Measurements from ENCODE around the gene MAGI3. TPM values are rescaled to one million over a fixed set of nuclear protein-coding genes. Genes with fewer than 3 reads are reported as not detected.

Gene MAGI3
- total RNA-seq, 2 experiments from 2014 or later = 4.7 to 7.8 TPM

DNA sequence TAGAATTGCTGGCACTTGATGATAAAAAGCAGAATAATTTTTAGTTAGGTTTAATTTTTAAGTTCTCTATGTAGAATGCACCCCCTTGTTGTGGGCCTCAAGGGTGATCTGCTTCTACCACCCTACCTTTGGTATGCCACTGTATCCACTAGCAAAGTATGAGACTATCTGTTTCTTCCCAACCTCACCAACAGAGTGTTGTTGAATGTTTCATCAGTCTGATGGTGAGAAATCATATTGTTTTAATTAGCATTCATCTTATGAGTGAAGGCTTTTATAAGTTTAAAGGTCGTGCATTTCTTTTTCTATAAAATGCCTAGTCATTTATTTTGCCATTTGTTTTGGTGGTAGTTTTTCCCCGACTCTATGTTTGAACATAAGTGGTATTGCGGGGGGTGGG, 141.0 kb downstream of the MAGI3 start:
- intact Hi-C loops (cut with micrococcal nuclease; ENCODE audit: unreplicated experiment) = no loop called here
- ChIA-PET CTCF (ENCODE audit: unreplicated experiment) (no interaction called here), POLR2A (no interaction called here)
- H2AFZ ChIP-seq (ENCODE audit: low read length) = no peak overlapping the region
- no peak overlapping the region for H3K4me2 ChIP-seq (ENCODE audit: low read length)
- no peaks in the 10 kb centered on the region for H3K36me3 ChIP-seq (ENCODE audit: insufficient read depth, low read length)
- H4K20me1 ChIP-seq (ENCODE audit: insufficient read depth, low read length) = no peaks in the 10 kb centered on the region
- no peak overlapping the region for H3K27ac ChIP-seq (ENCODE audit: low read depth, low read length, poor library complexity, severe bottlenecking)
- no peaks in the 10 kb centered on the region for H3K9me3 ChIP-seq (ENCODE audit: low read length)
- no peaks in the 10 kb centered on the region for H3K4me1 ChIP-seq (ENCODE audit: insufficient read depth, low read length, poor library complexity, severe bottlenecking)
- TF ChIP-seq EZH2phosphoT487 (IDR thresholded peaks at IDR 0.05; ENCODE audit: borderline replicate concordance, low read depth, low read length) = no peak
- TF ChIP-seq, protein P1, sequence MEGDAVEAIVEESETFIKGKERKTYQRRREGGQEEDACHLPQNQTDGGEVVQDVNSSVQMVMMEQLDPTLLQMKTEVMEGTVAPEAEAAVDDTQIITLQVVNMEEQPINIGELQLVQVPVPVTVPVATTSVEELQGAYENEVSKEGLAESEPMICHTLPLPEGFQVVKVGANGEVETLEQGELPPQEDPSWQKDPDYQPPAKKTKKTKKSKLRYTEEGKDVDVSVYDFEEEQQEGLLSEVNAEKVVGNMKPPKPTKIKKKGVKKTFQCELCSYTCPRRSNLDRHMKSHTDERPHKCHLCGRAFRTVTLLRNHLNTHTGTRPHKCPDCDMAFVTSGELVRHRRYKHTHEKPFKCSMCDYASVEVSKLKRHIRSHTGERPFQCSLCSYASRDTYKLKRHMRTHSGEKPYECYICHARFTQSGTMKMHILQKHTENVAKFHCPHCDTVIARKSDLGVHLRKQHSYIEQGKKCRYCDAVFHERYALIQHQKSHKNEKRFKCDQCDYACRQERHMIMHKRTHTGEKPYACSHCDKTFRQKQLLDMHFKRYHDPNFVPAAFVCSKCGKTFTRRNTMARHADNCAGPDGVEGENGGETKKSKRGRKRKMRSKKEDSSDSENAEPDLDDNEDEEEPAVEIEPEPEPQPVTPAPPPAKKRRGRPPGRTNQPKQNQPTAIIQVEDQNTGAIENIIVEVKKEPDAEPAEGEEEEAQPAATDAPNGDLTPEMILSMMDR (conservative IDR thresholded peaks at IDR 0.05; ENCODE audit: low read length) = no peak
- no peaks in the 10 kb centered on the region for H3K9me2 ChIP-seq (ENCODE audit: insufficient read depth, low read length)
- DNase-seq (ENCODE audit: low spot score) = no peak
- no TSS peak for BruUV-seq (replicated peaks)
- H3K79me2 ChIP-seq (ENCODE audit: insufficient read depth, low read depth, low read length) = no peaks in the 10 kb centered on the region
- no peak overlapping the region for H3K4me3 ChIP-seq (ENCODE audit: low read depth, low read length, poor library complexity, severe bottlenecking)

DNA sequence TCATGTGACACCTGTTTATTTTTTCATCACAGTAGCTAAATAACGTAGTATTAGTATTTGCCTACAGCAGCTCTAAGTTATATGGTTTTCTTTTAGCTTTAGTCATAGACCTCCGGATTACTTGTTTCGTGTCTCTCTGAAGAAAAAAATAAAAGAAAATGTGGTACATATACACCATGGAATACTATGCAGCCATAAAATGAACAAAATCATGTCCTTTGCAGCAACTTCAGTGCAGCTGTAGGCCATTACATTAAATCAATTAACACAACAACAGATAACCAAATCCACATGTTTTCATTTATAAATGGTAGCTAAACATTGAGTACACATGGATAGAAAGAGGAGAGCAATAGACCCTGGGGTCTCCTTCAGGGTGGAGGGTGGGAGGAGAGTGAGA, 142.7 kb downstream of the MAGI3 start:
- Histone ChIP-seq H3K4me1 (ENCODE audit: insufficient read depth, low read length, poor library complexity, severe bottlenecking) (no peaks in the 10 kb centered on the region), H3K27ac (ENCODE audit: low read depth, low read length, poor library complexity, severe bottlenecking) (no peak overlapping the region)
- no TSS peak for BruUV-seq (replicated peaks)

DNA sequence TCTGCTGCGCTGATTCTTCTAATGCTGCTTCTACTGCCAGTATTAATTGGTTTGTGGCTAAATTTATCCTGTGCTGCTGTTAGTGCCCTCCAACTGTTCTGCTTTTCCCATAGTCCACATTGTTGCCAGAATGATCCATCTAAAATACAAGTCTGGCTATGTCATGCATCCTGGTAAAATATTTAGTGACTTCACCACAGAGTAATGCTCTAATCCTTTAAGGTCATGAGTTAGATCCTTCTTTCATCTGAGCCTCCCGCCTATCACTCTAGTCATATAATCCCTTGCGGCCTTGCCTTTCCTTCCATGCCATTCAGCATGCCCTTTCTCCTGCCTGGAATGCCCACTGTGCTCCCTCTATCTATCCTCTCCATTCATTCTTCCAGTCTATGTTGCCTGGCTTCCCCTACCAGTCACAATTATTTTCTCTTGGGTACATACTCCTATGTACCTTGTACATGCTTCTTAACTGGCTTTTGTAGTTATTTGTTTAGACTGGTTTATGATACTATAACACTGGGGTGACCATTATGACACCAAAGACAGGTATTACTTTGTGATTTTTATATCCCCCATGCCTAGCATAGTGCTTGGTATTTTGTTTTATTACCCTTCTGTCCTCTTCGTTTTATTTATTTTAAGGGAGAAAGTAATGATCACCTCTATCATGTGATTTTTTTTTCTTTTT, 144.0 kb downstream of the MAGI3 start:
- no peak overlapping the region for H2AFZ ChIP-seq (ENCODE audit: low read length)
- TF ChIP-seq EZH2phosphoT487 (IDR thresholded peaks at IDR 0.05; ENCODE audit: borderline replicate concordance, low read depth, low read length) = no peak
- TF ChIP-seq, protein P1 (conservative IDR thresholded peaks at IDR 0.05; ENCODE audit: low read length) = no peak
- BruUV-seq (replicated peaks) = no TSS peak
- no peaks in the 10 kb centered on the region for H3K9me2 ChIP-seq (ENCODE audit: insufficient read depth, low read length)
- H3K4me3 ChIP-seq (ENCODE audit: low read depth, low read length, poor library complexity, severe bottlenecking) = no peak overlapping the region
- H3K79me2 ChIP-seq (ENCODE audit: insufficient read depth, low read depth, low read length) = no peaks in the 10 kb centered on the region
- no peak overlapping the region for H3K4me2 ChIP-seq (ENCODE audit: low read length)
- CTCF ChIA-PET (ENCODE audit: unreplicated experiment) = no interaction called here
- no peaks in the 10 kb centered on the region for H3K4me1 ChIP-seq (ENCODE audit: insufficient read depth, low read length, poor library complexity, severe bottlenecking)
- no peaks in the 10 kb centered on the region for H3K9me3 ChIP-seq (ENCODE audit: low read length)
- DNase-seq (ENCODE audit: low spot score) = no peak
- POLR2A ChIA-PET = interaction anchor here (0.6 kb wide), 2 partner anchors 8 to 1481 kb away, joined by 3 read pairs; no protein-coding TSS in a partner anchor
- H3K27ac ChIP-seq (ENCODE audit: low read depth, low read length, poor library complexity, severe bottlenecking) = no peak overlapping the region
- intact Hi-C loops (cut with micrococcal nuclease; ENCODE audit: unreplicated experiment) = no loop called here
- no peaks in the 10 kb centered on the region for H4K20me1 ChIP-seq (ENCODE audit: insufficient read depth, low read length)
- no peaks in the 10 kb centered on the region for H3K36me3 ChIP-seq (ENCODE audit: insufficient read depth, low read length)

More for the DNA sequence above, 142.7 kb downstream of the MAGI3 start:
- Histone ChIP-seq H3K9me2 (ENCODE audit: insufficient read depth, low read length) (no peaks in the 10 kb centered on the region), H3K36me3 (ENCODE audit: insufficient read depth, low read length) (no peaks in the 10 kb centered on the region), H3K79me2 (ENCODE audit: insufficient read depth, low read depth, low read length) (no peaks in the 10 kb centered on the region), H3K9me3 (ENCODE audit: low read length) (no peaks in the 10 kb centered on the region), H4K20me1 (ENCODE audit: insufficient read depth, low read length) (no peaks in the 10 kb centered on the region), H3K4me3 (ENCODE audit: low read depth, low read length, poor library complexity, severe bottlenecking) (no peak overlapping the region), H2AFZ (ENCODE audit: low read length) (no peak overlapping the region), H3K4me2 (ENCODE audit: low read length) (no peak overlapping the region)
- no peak for TF ChIP-seq EZH2phosphoT487 (IDR thresholded peaks at IDR 0.05; ENCODE audit: borderline replicate concordance, low read depth, low read length)
- TF ChIP-seq, protein P1 (conservative IDR thresholded peaks at IDR 0.05; ENCODE audit: low read length) = no peak
- CTCF ChIA-PET (ENCODE audit: unreplicated experiment) = no interaction called here
- intact Hi-C loops (cut with micrococcal nuclease; ENCODE audit: unreplicated experiment) = no loop called here
- POLR2A ChIA-PET = interaction anchor here (0.6 to 1.1 kb wide), 5 partner anchors 8 to 327 kb away, joined by 3 to 5 read pairs (median 4); no protein-coding TSS in a partner anchor
- DNase-seq (ENCODE audit: low spot score) = no peak

Data from OCI-LY7 (cell line).